NCI-H69 (cell line): ENCODE data around the gene TTC28.

Source experiments
- DNase-seq: peaks from one replicate; lab custom pipeline; 2025; lab: John Stamatoyannopoulos, UW

TTC28 gene

DNA sequence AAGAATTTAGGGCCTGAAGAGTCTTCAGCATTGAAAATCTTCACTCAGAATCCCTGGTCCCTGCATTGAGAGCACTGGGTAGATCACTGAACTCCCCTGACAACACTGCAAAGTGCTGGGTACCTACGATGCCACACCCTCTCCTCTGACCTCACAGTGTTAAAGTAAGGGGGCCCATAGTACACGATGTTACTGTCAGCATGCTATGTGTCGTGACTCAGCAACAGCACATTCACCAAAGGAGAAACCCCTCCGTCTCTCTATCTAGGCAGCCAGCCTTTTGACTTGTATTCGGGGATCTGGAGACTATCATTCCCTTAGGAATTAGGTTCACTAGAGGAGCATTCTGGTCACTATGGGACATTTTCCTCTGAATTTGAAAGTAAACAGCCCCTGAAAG, 693.2 kb downstream of the TTC28 start:
- no peak for DNase-seq

GRCh38 chr22:27985323-27986275, 694.0 kb downstream of the TTC28 start:
- no peak for DNase-seq

DNA sequence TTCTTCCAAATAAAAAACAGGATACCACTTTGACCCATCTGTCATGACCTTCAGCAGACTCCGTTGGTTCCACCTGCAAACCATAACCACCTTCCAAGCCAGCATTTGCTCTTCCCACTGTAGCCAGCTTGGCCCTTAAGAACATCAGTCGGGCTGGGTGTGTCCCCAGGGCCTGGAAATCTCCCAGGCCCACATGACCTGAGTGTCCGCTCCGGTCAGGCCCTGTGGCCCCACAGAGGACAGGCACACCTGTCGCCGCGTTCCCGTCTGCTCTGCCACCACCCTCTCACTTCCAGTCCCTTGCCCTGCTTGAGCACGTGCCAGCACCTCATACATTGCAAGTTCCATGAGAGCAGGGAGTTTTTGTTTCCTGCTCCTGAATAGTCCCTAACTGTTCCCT, 694.9 kb downstream of the TTC28 start:
- DNase-seq, result no peak

DNA sequence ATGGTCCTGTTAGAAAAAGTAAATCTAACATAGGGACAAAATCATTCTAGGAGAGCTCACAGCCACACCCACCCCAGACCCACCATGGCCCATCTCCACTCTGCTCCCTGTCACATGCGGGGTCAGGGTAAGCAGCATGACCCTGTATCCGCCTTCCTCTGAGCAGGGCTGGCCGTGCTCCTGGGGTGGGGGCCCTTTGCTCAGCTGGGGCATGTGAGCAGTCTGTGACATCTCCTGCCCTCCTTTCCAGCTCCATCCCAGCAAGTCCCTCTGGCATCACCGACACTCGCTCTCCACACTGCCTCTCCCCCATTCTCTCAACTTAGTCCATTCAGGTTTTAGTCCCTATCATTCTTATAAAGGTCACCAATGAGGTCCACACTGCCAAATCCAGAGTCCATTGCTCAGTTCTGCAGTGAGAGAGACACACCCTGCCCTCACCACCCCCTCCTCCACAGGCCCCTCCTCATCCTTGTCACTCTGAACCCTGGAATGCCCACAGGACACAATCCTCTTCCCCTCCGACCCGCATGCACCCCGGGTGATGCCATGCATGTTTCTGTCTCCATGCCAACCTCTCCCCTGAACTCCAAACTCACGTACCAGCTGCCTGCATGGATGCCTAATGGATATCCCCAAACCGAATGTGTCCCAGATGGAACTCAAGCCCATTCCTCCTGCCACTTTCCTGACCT, 695.5 kb downstream of the TTC28 start:
- no peak for DNase-seq

DNA sequence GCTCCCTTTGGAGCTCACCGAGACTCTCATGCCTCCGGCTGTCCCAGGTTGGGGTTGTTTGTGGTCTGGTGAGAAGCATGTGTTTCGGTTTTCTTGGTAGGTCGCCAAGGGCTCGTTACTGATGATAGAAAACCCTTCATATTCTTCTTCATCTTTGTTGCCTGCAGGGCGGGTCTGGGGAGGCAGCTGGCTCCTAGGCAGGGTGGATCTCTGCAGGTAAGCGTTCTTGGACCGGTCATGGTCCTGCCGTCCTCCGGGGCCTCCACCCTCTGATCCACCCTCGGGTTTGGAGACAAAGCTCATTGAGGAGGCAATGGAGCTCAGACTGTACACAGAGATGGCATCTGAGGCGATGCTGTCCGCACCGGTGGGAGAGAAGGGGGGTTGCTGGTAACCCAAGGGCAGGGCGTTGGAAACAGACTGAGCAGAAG, 696.3 kb downstream of the TTC28 start:
- DNase-seq, result no peak

DNA sequence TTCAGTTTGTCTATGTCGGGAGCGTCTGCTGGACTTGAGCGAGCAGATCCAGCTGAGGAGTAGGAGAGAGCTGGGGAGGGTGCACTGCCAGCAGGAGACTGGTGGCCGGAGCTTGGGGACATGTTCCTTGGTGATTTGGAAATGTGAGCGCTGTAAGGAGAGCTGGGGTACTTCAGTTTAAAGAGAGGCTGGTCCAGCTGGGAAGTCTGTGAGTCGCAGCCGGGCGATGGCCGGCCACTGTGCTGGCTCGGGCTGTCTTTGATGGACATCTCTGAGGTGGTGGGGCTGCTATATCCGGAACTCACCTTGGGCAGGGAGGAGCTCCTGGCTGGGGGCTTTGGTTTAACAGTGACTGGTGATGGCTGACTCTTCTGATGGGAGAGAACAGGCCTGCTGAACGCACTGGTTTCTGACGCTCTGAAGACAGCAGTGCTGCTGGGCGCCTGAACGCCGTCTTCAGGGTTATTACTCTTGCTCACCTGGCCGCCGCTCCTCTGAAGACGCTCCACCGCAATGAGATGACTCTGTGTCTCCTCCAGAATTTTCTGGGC, 696.9 kb downstream of the TTC28 start:
- DNase-seq, result no peak

DNA sequence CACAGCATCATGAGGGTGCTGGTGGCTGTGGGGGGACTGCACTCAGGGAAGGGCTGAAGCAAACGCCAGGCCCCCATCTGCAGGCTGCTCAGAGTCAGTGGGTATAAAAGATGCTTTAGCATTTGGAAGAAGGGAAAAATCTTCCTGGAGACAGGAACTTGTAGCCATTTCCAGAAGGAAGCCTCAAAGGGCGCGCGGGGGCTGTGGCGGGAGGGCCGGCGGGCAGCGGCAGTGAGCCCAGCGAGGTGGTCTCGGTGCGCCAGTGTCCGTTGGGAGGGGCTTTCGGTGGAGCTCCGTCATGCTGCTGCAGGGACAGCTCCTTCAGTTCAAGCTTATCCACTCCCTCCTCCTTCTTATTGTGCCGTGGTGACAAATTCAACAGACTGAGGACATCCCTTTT, 697.5 kb downstream of the TTC28 start:
- no peak for DNase-seq

DNA sequence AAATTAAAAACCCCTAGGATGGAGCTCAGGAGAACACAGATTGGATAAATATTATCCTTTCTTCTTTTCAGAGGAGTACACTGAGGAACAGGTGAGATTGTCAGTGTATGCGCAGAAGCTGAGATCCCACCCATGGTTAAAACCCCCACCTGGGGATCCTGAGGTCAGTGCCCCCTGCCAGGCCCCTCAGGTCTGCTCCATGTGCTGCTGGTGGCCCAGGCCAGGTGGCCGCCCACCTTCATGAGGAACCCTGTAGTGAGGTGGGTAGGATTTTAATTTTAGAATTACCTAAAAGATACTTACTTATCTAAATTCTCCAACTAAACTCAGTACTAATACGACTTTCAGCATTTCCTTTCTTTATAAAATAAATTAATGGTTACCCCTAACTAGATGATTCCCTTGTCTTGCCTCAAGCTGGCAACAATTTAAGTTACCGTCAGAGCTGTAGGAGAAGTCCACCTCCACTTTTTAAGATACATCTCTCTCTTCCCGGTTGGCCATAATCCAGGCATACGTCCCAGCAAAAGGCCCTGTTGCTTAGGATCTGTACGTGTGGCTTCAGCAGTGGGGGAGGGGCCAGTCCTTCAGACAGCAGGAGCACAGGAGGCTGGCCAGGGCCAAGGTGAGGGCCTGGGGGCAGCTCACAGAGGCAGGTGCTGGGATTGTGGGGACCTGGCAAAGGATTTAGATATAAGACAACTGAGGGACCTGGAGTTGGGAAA, 699.1 kb downstream of the TTC28 start:
- DNase-seq, result peak; percentile 35

DNA sequence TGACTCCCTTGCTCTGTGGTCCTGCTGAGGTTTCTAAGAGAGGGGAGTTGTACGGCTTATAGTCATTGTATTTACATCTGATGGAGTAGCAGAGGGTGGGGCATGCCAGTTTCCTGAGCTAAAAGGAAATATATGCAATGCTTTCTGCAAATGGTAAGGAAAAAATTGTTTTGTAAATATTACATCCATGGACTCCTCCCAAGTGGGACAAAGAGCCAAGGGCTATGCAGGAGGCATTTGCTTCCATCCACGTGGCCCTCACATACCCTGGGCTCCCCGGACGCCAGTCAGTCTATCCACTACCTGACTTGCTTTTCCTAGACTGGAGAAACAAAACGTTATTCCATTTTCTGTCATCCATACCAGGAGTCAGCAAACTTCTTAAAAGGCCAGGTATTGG, 700.8 kb downstream of the TTC28 start:
- no peak for DNase-seq

GRCh38 chr22:27978317-27978716, 701.3 kb downstream of the TTC28 start:
- no peak for DNase-seq

DNA sequence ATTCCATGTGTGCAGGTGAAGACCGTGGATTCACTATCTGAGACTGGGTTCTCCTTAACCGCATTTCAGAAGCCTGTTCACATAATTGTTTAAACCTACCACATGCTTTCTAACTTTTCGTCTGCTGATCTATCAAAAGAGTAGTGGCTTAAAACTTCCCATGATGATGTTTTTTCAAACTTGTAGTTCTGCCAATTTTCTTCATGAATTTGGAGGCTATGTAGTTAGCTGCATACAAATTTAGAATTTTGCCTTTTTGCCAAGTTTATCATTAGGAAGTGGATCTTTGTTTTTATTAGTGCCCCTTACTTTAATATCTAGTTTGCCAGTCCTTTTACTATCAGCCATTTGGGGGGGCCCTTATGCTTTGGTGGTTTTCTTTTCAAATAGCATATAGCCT, 703.1 kb downstream of the TTC28 start:
- DNase-seq, result no peak

- DNase-seq, result no peak
Observed at GRCh38 chr22:27975381-27976013, 704.1 kb downstream of the TTC28 start.

- peak; percentile 93 for DNase-seq
Observed at GRCh38 chr22:27973846-27974245, 705.8 kb downstream of the TTC28 start.

GRCh38 chr22:27972732-27973698, 706.6 kb downstream of the TTC28 start:
- peak; percentile 36 for DNase-seq

- DNase-seq, result no peak
Observed at GRCh38 chr22:27971926-27972325, 707.7 kb downstream of the TTC28 start.

DNA sequence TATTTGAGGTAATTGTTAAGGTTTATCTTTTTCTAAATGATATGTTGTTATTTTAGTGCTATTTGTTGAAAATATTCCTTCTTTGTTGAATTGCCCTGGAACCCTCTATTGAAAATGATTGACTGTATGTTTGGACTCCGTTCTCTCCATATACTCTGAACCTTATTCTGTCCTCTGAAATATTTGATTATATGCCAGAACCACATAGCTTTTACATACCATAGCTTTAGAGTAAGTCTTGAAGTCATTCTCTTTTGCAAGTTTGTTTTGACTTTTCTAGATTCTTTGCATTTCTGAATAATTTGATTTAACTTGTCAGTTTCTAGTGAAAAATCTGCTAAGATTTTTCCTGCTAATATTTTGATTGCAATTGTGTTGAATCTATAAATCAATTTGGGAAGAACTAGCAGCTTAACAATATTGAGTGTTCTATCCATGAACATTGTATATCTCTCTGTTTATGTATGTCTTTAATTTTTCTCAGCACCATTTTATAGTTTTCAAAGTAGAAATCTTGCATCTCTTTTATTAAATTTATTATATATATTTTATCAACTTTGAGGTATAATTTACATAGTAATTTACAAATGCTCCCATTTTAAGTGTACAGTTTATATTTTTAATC, 708.9 kb downstream of the TTC28 start:
- no peak for DNase-seq

GRCh38 chr22:27966168-27967064, 713.2 kb downstream of the TTC28 start:
- peak; percentile 47 for DNase-seq

DNA sequence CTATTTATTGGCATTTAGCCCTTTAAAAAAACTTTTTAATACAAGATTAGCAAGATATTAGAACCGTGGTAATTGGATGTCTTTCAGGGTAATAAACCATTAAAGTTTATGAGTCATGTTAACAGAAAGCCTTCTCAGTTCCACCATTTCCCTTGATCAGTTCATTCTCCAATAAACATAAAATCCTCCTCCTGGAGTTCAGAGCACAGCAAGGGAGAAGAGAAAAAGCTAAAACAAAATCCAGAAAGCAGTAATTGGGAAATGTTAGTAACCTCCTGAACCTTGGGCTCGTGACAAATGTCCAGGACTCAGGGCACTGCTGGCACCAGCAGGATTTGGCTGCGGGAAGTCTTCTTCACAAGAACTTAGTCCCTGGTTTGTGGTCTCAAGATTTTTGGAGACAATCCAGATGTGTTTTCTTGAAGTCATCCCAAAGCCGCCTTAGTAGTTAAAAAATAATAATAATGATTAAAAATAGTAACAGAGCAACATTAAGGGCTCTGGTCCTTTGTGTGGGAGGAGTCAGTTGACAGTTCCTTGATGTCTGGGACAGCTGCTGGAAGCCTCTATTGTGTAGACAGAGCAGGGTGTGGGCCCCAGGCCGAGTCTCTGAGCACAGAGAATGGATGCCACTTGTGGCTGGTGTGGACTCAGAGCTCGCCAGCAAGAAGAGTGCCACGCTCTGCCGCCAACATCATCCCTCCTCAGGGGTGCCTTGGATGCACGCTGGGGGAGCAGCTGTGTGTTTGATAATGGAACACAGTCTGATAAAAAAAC, 717.2 kb downstream of the TTC28 start:
- peak; percentile 59 for DNase-seq
